ENCODE results near the gene SLC5A8.

The SLC5A8 gene

DNA sequence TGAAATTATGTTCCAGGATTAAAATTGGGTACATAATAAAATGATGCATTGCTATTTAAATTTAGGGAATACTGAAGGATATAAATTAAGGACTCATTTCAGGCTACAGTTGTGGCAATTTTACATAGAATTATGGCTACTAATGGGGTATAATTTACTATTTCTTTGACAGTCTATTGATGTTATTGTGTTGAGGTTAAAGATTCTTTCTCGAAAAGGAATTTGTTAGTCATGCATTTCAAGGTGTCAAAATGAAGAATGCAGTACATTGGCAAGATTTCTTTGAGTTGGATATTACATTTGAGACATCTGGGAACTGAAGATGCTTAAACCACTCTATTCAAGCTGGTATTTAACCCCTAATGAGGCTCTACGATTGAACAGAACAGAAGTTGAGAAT, 28.3 kb downstream of the SLC5A8 start:
- TF ChIP-seq ZNF112 (tag by site-specific recombination; IDR thresholded peaks at IDR 0.05), result no peak
- no peak for TF ChIP-seq ZNF510 (tag by site-specific recombination; IDR thresholded peaks at IDR 0.05; ENCODE audit: insufficient replicate concordance)
- no peak for TF ChIP-seq BCL11A (tag by site-specific recombination; IDR thresholded peaks at IDR 0.05; ENCODE audit: low read depth)
- no peak for TF ChIP-seq ZNF561 (tag by site-specific recombination; IDR thresholded peaks at IDR 0.05; ENCODE audit: borderline replicate concordance)
- TF ChIP-seq GLIS2 (tag by site-specific recombination; IDR thresholded peaks at IDR 0.05), result no peak
- no peak for TF ChIP-seq OVOL3 (tag by site-specific recombination; IDR thresholded peaks at IDR 0.05)
- TF ChIP-seq, protein P1, sequence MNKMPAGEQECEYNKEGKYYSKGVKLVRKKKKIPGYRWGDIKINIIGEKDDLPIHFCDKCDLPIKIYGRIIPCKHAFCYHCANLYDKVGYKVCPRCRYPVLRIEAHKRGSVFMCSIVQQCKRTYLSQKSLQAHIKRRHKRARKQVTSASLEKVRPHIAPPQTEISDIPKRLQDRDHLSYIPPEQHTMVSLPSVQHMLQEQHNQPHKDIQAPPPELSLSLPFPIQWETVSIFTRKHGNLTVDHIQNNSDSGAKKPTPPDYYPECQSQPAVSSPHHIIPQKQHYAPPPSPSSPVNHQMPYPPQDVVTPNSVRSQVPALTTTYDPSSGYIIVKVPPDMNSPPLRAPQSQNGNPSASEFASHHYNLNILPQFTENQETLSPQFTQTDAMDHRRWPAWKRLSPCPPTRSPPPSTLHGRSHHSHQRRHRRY (tag by site-specific recombination; IDR thresholded peaks at IDR 0.05), result no peak
- TF ChIP-seq EGR2 (tag by site-specific recombination; IDR thresholded peaks at IDR 0.05; ENCODE audit: low read depth), result no peak
- no peak for TF ChIP-seq ZNF707 (tag by site-specific recombination; IDR thresholded peaks at IDR 0.05)
- TF ChIP-seq, protein P2, sequence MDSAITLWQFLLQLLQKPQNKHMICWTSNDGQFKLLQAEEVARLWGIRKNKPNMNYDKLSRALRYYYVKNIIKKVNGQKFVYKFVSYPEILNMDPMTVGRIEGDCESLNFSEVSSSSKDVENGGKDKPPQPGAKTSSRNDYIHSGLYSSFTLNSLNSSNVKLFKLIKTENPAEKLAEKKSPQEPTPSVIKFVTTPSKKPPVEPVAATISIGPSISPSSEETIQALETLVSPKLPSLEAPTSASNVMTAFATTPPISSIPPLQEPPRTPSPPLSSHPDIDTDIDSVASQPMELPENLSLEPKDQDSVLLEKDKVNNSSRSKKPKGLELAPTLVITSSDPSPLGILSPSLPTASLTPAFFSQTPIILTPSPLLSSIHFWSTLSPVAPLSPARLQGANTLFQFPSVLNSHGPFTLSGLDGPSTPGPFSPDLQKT (IDR thresholded peaks at IDR 0.05; ENCODE audit: borderline replicate concordance, low read depth, low read length), result no peak
- no peak for TF ChIP-seq ZNF792 (tag by site-specific recombination; IDR thresholded peaks at IDR 0.05)
- TF ChIP-seq ZNF664 (tag by site-specific recombination; IDR thresholded peaks at IDR 0.05), result no peak
- TF ChIP-seq, protein P3, sequence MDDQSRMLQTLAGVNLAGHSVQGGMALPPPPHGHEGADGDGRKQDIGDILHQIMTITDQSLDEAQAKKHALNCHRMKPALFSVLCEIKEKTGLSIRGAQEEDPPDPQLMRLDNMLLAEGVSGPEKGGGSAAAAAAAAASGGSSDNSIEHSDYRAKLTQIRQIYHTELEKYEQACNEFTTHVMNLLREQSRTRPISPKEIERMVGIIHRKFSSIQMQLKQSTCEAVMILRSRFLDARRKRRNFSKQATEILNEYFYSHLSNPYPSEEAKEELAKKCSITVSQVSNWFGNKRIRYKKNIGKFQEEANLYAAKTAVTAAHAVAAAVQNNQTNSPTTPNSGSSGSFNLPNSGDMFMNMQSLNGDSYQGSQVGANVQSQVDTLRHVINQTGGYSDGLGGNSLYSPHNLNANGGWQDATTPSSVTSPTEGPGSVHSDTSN (CRISPR knock-in tag; IDR thresholded peaks at IDR 0.05), result no peak
- TF ChIP-seq ZNF10 (tag by site-specific recombination; IDR thresholded peaks at IDR 0.05), result no peak
- TF ChIP-seq ZNF433 (tag by site-specific recombination; IDR thresholded peaks at IDR 0.05; ENCODE audit: low read depth), result no peak
- TF ChIP-seq, protein P4, sequence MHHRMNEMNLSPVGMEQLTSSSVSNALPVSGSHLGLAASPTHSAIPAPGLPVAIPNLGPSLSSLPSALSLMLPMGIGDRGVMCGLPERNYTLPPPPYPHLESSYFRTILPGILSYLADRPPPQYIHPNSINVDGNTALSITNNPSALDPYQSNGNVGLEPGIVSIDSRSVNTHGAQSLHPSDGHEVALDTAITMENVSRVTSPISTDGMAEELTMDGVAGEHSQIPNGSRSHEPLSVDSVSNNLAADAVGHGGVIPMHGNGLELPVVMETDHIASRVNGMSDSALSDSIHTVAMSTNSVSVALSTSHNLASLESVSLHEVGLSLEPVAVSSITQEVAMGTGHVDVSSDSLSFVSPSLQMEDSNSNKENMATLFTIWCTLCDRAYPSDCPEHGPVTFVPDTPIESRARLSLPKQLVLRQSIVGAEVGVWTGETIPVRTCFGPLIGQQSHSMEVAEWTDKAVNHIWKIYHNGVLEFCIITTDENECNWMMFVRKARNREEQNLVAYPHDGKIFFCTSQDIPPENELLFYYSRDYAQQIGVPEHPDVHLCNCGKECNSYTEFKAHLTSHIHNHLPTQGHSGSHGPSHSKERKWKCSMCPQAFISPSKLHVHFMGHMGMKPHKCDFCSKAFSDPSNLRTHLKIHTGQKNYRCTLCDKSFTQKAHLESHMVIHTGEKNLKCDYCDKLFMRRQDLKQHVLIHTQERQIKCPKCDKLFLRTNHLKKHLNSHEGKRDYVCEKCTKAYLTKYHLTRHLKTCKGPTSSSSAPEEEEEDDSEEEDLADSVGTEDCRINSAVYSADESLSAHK (tag by site-specific recombination; IDR thresholded peaks at IDR 0.05), result no peak
- TF ChIP-seq ZNF404 (tag by site-specific recombination; IDR thresholded peaks at IDR 0.05), result no peak
- no peak for TF ChIP-seq YY2 (tag by site-specific recombination; IDR thresholded peaks at IDR 0.05)
- TF ChIP-seq REPIN1 (tag by site-specific recombination; IDR thresholded peaks at IDR 0.05; ENCODE audit: low read depth), result no peak
- H3K27ac ChIP-seq (ENCODE audit: extremely low read depth, low read depth, low read length), result no peak overlapping the region
- no peaks in the 10 kb centered on the region for H3K4me1 ChIP-seq (ENCODE audit: control insufficient read depth, insufficient read depth, low read length)
- H3K36me3 ChIP-seq (ENCODE audit: control insufficient read depth in 2 of 2, insufficient read depth in 1 of 2, low read length in 2 of 2), result no peaks in the 10 kb centered on the region
- no peak overlapping the region for H3K4me3 ChIP-seq (ENCODE audit: low read depth, low read length)
- no peaks in the 10 kb centered on the region for H3K9me3 ChIP-seq (ENCODE audit: control insufficient read depth, insufficient read depth, low read depth, low read length)
- ChIA-PET CTCF (no interaction called here), POLR2A (no interaction called here)

DNA sequence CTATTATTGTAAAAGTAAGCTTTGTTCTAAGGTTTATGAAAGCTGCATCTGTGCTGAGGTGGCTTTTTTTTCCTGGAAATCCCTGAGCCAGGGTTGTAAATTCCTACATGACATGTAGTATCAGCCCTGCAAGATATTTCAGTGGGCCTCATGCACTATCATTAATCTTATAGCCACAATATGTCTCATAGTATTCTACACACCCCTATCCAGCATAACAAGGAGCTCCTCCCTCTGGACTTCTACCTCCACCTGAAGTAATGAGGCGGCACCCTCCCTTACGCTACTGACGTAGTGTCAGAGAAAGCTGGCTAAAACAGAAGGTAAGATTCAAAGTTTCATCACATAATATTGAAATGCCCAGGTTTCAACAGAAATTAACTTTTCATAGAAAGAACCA, 35.5 kb downstream of the SLC5A8 start:
- ChIA-PET POLR2A (no interaction called here), CTCF (interaction anchor here (0.6 to 1.1 kb wide), 2 partner anchors 148 to 232 kb away, joined by 3 read pairs; no protein-coding TSS in a partner anchor)
- no peaks in the 10 kb centered on the region for H3K4me1 ChIP-seq (ENCODE audit: control insufficient read depth, insufficient read depth, low read length)
- TF ChIP-seq GFI1B (tag by site-specific recombination; IDR thresholded peaks at IDR 0.05) (no peak), SP7 (tag by site-specific recombination; IDR thresholded peaks at IDR 0.05) (no peak), ZNF830 (tag by site-specific recombination; IDR thresholded peaks at IDR 0.05; ENCODE audit: low read depth) (no peak), ZNF292 (tag by site-specific recombination; IDR thresholded peaks at IDR 0.05; ENCODE audit: borderline replicate concordance, low read depth) (no peak), KLF7 (tag by site-specific recombination; IDR thresholded peaks at IDR 0.05; ENCODE audit: borderline replicate concordance) (no peak), ZNF24 (tag by site-specific recombination; IDR thresholded peaks at IDR 0.05) (no peak), GLIS2 (tag by site-specific recombination; IDR thresholded peaks at IDR 0.05) (no peak), ZNF548 (tag by site-specific recombination; IDR thresholded peaks at IDR 0.05) (no peak), ZNF600 (tag by site-specific recombination; IDR thresholded peaks at IDR 0.05) (no peak), ZEB2 (tag by site-specific recombination; IDR thresholded peaks at IDR 0.05) (no peak), ZNF433 (tag by site-specific recombination; IDR thresholded peaks at IDR 0.05; ENCODE audit: low read depth) (no peak), ZNF791 (tag by site-specific recombination; IDR thresholded peaks at IDR 0.05) (no peak), ZNF423 (tag by site-specific recombination; IDR thresholded peaks at IDR 0.05) (no peak)
- TF ChIP-seq, protein P5, sequence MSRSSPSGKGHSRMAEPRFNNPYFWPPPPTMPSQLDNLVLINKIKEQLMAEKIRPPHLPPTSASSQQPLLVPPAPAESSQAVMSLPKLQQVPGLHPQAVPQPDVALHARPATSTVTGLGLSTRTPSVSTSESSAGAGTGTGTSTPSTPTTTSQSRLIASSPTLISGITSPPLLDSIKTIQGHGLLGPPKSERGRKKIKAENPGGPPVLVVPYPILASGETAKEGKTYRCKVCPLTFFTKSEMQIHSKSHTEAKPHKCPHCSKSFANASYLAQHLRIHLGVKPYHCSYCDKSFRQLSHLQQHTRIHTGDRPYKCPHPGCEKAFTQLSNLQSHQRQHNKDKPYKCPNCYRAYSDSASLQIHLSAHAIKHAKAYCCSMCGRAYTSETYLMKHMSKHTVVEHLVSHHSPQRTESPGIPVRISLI (tag by site-specific recombination; IDR thresholded peaks at IDR 0.05), result no peak

More for the DNA sequence above, 35.5 kb downstream of the SLC5A8 start:
- H3K9me3 ChIP-seq (ENCODE audit: control insufficient read depth, insufficient read depth, low read depth, low read length), result no peaks in the 10 kb centered on the region
- no peak overlapping the region for H3K4me3 ChIP-seq (ENCODE audit: low read depth, low read length)
- no peak overlapping the region for H3K27ac ChIP-seq (ENCODE audit: extremely low read depth, low read depth, low read length)
- H3K36me3 ChIP-seq (ENCODE audit: control insufficient read depth in 2 of 2, insufficient read depth in 1 of 2, low read length in 2 of 2), result no peaks in the 10 kb centered on the region
